HepG2 (cell line): ENCODE results near the gene SHC1. TPM values are rescaled to one million over a fixed set of nuclear protein-coding genes. Genes with fewer than 3 reads are reported as not detected.

Experiments used
- AHDC1 ChIP-seq: sonication (generic); formaldehyde crosslinking; IDR thresholded peaks from 2 replicates; pipeline ENCODE4 v1.5.1; 2020; ENCODE audit warnings: mild to moderate bottlenecking, missing genetic modification reagents, borderline replicate concordance
- ATM ChIP-seq: fragments of 450-650 bp; IDR thresholded peaks from 2 replicates; pipeline ENCODE4 v1.7.1; 2017; ENCODE audit warnings: mild to moderate bottlenecking, borderline replicate concordance
- CENPBD1 ChIP-seq: sonication (generic); formaldehyde crosslinking; IDR thresholded peaks from 2 replicates; pipeline ENCODE4 v1.8.0; 2022; ENCODE audit warnings: missing genetic modification reagents, low read depth, mild to moderate bottlenecking, borderline replicate concordance
- CREB1 ChIP-seq, 2 experiments: fragments of 450-650 bp in 1 of 2; IDR thresholded peaks; 2 replicates each; pipeline ENCODE4 v1.6.1; 2016 to 2017; ENCODE audit warnings: control low read depth in 1 of 2, mild to moderate bottlenecking in 1 of 2, missing compliant biosample characterization in 1 of 2, missing genetic modification characterization in 1 of 2
- HBP1 ChIP-seq: IDR thresholded peaks from 2 replicates; pipeline ENCODE4 v1.6.1; 2016; ENCODE audit warnings: low read depth, control low read depth
- KAT7 ChIP-seq: IDR thresholded peaks from 2 replicates; pipeline ENCODE4 v1.6.1; 2018; ENCODE audit warnings: borderline replicate concordance, missing compliant biosample characterization
- MXI1 ChIP-seq: IDR thresholded peaks from 3 replicates; pipeline ENCODE4 v1.6.1; 2012; ENCODE audit warnings: low read depth, low read length, inconsistent platforms, borderline replicate concordance
- SMARCE1 ChIP-seq: fragments of 450-650 bp; IDR thresholded peaks from 2 replicates; pipeline ENCODE4 v1.6.1; 2017; ENCODE audit warnings: borderline replicate concordance
- SP4 ChIP-seq: sonication (generic); formaldehyde crosslinking; IDR thresholded peaks from 2 replicates; pipeline ENCODE4 v1.8.1; 2023; ENCODE audit warnings: mild to moderate bottlenecking, missing genetic modification reagents
- ZBTB7A ChIP-seq: sonication (generic); formaldehyde crosslinking; IDR thresholded peaks from 2 replicates; pipeline ENCODE4 v1.8.0; 2022; ENCODE audit warnings: mild to moderate bottlenecking, missing genetic modification reagents
- ZNF326 ChIP-seq: sonication (generic); formaldehyde crosslinking; IDR thresholded peaks from 2 replicates; pipeline ENCODE4 v1.4.0; 2020; ENCODE audit warnings: missing genetic modification reagents, borderline replicate concordance
- ZNF33A ChIP-seq: sonication (generic); formaldehyde crosslinking; IDR thresholded peaks from 2 replicates; pipeline ENCODE4 v1.5.1; 2020; ENCODE audit warnings: missing genetic modification reagents, mild to moderate bottlenecking, moderate library complexity, borderline replicate concordance
- ZNF44 ChIP-seq: sonication (generic); formaldehyde crosslinking; IDR thresholded peaks from 2 replicates; pipeline ENCODE4 v1.5.1; 2020; ENCODE audit warnings: mild to moderate bottlenecking, missing genetic modification reagents
- ZNF484 ChIP-seq: sonication (generic); formaldehyde crosslinking; IDR thresholded peaks from 2 replicates; pipeline ENCODE4 v1.5.1; 2020; ENCODE audit warnings: mild to moderate bottlenecking, low read depth, missing genetic modification reagents, borderline replicate concordance
- ZNF691 ChIP-seq: sonication (generic); formaldehyde crosslinking; IDR thresholded peaks from 2 replicates; pipeline ENCODE4 v1.4.0; 2020; ENCODE audit warnings: missing genetic modification reagents, low read depth, mild to moderate bottlenecking, borderline replicate concordance
- polyA plus RNA-seq, 8 experiments: library from polyadenylated mRNA; depleted of rRNA in 3 of 8; stranded (reverse) in 7 of 8; unstranded in 1 of 8; fragments of >200 nt; fragmentation: Illumina TruSeq in 4 of 8; extraction: Trizol in 4 of 8; gene quantifications; 2 replicates each; pipeline versions ENCODE4 v1.2.1 to v1.2.3, GENCODE V29; 2011 to 2016; ENCODE audit warnings: low read depth in 4 of 8, missing spikeins in 1 of 8, mixed read lengths in 1 of 8; ENCODE audit not compliant: insufficient read depth in 1 of 8
- total RNA-seq, 5 experiments: library from RNA; depleted of rRNA; stranded (reverse); fragments of >200 nt; fragmentation: Illumina TruSeq; extraction: Trizol; gene quantifications; 2 replicates each; pipeline ENCODE4 v1.2.3, GENCODE V29; 2016; ENCODE audit warnings: low read depth in 1 of 5
- TF ChIP-seq, protein P1 (sequence below): sonication (generic); formaldehyde crosslinking; IDR thresholded peaks from 2 replicates; pipeline ENCODE4 v1.5.0; 2020; ENCODE audit warnings: missing genetic modification reagents

The SHC1 gene
- total and polyA plus RNA-seq, 2 of the 13 experiments (the other 11 are each of a cell fraction or from before 2014, with no cell fraction given) = 52.0 to 137 TPM

GRCh38 chr1:154937085-154937987 lies 33.2 kb downstream of the SHC1 start (continued):
- no peak for TF ChIP-seq AHDC1 (CRISPR knock-in tag)
- TF ChIP-seq CREB1 (IDR thresholded peaks at IDR 0.05) = peak; percentile 94
- TF ChIP-seq CREB1 (CRISPR knock-in tag; IDR thresholded peaks at IDR 0.05) = peak; percentile 96
- TF ChIP-seq ZNF33A (CRISPR knock-in tag) = no peak
- TF ChIP-seq KAT7 = no peak
- TF ChIP-seq ATM = no peak
- TF ChIP-seq, protein P1, sequence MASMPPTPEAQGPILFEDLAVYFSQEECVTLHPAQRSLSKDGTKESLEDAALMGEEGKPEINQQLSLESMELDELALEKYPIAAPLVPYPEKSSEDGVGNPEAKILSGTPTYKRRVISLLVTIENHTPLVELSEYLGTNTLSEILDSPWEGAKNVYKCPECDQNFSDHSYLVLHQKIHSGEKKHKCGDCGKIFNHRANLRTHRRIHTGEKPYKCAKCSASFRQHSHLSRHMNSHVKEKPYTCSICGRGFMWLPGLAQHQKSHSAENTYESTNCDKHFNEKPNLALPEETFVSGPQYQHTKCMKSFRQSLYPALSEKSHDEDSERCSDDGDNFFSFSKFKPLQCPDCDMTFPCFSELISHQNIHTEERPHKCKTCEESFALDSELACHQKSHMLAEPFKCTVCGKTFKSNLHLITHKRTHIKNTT (CRISPR knock-in tag) = no peak
- TF ChIP-seq SMARCE1 = no peak
- TF ChIP-seq MXI1 = no peak
- TF ChIP-seq ZNF691 (CRISPR knock-in tag) = no peak
- TF ChIP-seq ZNF44 (CRISPR knock-in tag) = peak; percentile 49; the same call in 1 of the 2 replicates
- no peak; the same call in none of the 2 replicates for TF ChIP-seq SP4 (CRISPR knock-in tag)
- no peak for TF ChIP-seq ZNF484
- peak; percentile 62; the same call in 1 of the 2 replicates for TF ChIP-seq HBP1 (CRISPR knock-in tag)
- TF ChIP-seq ZBTB7A (CRISPR knock-in tag) = no peak
- no peak for TF ChIP-seq ZNF326 (CRISPR knock-in tag)
- no peak for TF ChIP-seq CENPBD1 (CRISPR knock-in tag)
